GM12878 (cell line): ENCODE data around the gene KRT14. TPM values are rescaled to one million over a fixed set of nuclear protein-coding genes. Genes with fewer than 3 reads are reported as not detected.

Experiments
- ATAC-seq: fragments of 200-7000 bp; cut with Tn5 transposase; 3 replicates; pipeline ENCODE4 v1.9.1; 2020; ENCODE audit warnings: mild to moderate bottlenecking, moderate library complexity
- BruUV-seq: library from RNA; stranded (reverse); fragments of 400-500 nt; replicated peaks from 2 replicates; lab custom pipeline; 2021; lab: Mats Ljungman, UMichigan
- CTCF ChIA-PET: fragments of 300-600 bp; sonication (Branson Sonifier 250); formaldehyde crosslinking; extraction: SDS; loops from one replicate; lab custom pipeline; 2021; ENCODE audit warnings: inconsistent platforms; lab: Yijun Ruan, JAX
- POLR2A ChIA-PET: fragments of 350-600 bp; formaldehyde crosslinking; extraction: SDS; loops from one replicate; lab custom pipeline; 2021; ENCODE audit warnings: inconsistent platforms; lab: Charles Lee
- RAD21 ChIA-PET: fragments of 300-600 bp; sonication (Branson Sonifier 250); formaldehyde crosslinking; loops from one replicate; lab custom pipeline; 2023; ENCODE audit warnings: antibody characterized with exemption; ENCODE audit not compliant: unreplicated experiment; lab: Charles Lee
- SMC1A ChIA-PET: fragments of 300-600 bp; sonication (Branson Sonifier 250); formaldehyde crosslinking; loops from one replicate; lab custom pipeline; 2023; ENCODE audit not compliant: unreplicated experiment, uncharacterized antibody; lab: Charles Lee
- DNase-seq: peaks from one replicate; pipeline ENCODE4 v3.0.0-alpha.2; 2011; ENCODE audit warnings: low read depth, low spot score
- FAIRE-seq: peaks from 3 replicates; lab custom pipeline; 2011; peaks lifted over from hg19 to GRCh38; lab: Jason Lieb, UNC
- H2AFZ ChIP-seq: 2 replicates; pipeline ENCODE4 v1.6.0; 2011; ENCODE audit warnings: low read depth, low read length, control low read depth; ENCODE audit not compliant: control insufficient read depth
- H3K27ac ChIP-seq: 2 replicates; pipeline ENCODE4 v1.5.1; 2011; ENCODE audit warnings: control low read depth; ENCODE audit not compliant: control insufficient read depth, insufficient read depth
- H3K27me3 ChIP-seq, 2 experiments: replicated peaks in 1 of 2; 2 replicates each; pipeline versions ENCODE4 v1.6.0 to v1.6.1; 2011; ENCODE audit warnings: low read length in 1 of 2; ENCODE audit not compliant: control insufficient read depth in 2 of 2, insufficient read depth in 2 of 2
- H3K36me3 ChIP-seq, 2 experiments: 2 replicates each; pipeline ENCODE4 v1.5.1; 2011; ENCODE audit warnings: low read length in 1 of 2; ENCODE audit not compliant: control insufficient read depth in 2 of 2, insufficient read depth in 2 of 2
- H3K4me1 ChIP-seq: 2 replicates; pipeline ENCODE4 v1.6.1; 2011; ENCODE audit warnings: mild to moderate bottlenecking, low read length, moderate library complexity, mixed read lengths; ENCODE audit not compliant: control insufficient read depth, insufficient read depth
- H3K4me2 ChIP-seq: 2 replicates; pipeline ENCODE4 v1.6.0; 2011; ENCODE audit warnings: control low read depth; ENCODE audit not compliant: control insufficient read depth, insufficient read depth
- H3K4me3 ChIP-seq: fragments of 200-600 bp; sonication (generic); 2 replicates; pipeline ENCODE4 v1.5.1; 2016
- H3K79me2 ChIP-seq: 2 replicates; pipeline ENCODE4 v1.6.0; 2011; ENCODE audit warnings: low read length; ENCODE audit not compliant: control insufficient read depth, insufficient read depth
- H3K9ac ChIP-seq: 2 replicates; pipeline ENCODE4 v1.8.0; 2011; ENCODE audit warnings: low read length, control low read depth, mixed read lengths; ENCODE audit not compliant: control insufficient read depth, insufficient read depth
- H3K9me3 ChIP-seq: replicated peaks from 3 replicates; pipeline ENCODE4 v1.5.1; 2011; ENCODE audit warnings: mild to moderate bottlenecking, low read length; ENCODE audit not compliant: control insufficient read depth, insufficient read depth
- H4K20me1 ChIP-seq: 2 replicates; pipeline ENCODE4 v1.6.0; 2011; ENCODE audit not compliant: control insufficient read depth, insufficient read depth
- ASH2L ChIP-seq: fragments of 300-600, 200-600 bp; sonication (generic); IDR thresholded peaks from 2 replicates; pipeline ENCODE4 v1.6.1; 2017; ENCODE audit warnings: low read depth, mild to moderate bottlenecking, borderline replicate concordance
- BMI1 ChIP-seq: fragments of 450-650 bp; IDR thresholded peaks from 2 replicates; pipeline ENCODE4 v1.6.1; 2016; ENCODE audit warnings: mild to moderate bottlenecking, moderate library complexity, borderline replicate concordance
- ELK1 ChIP-seq: IDR thresholded peaks from 2 replicates; pipeline ENCODE4 v1.6.1; 2012; ENCODE audit warnings: low read depth, low read length, improper control_type of control experiment
- IKZF2 ChIP-seq, 2 experiments: fragments of 450-650 bp; IDR thresholded peaks; 2 replicates each; pipeline ENCODE4 v1.6.1; 2017; ENCODE audit warnings: mild to moderate bottlenecking in 2 of 2, moderate library complexity in 2 of 2
- PBX3 ChIP-seq: IDR thresholded peaks from 2 replicates; pipeline ENCODE4 v1.6.1; 2011; ENCODE audit warnings: mild to moderate bottlenecking, low read depth, low read length, moderate library complexity; ENCODE audit not compliant: insufficient replicate concordance
- POLR2AphosphoS2 ChIP-seq: IDR thresholded peaks from 2 replicates; pipeline ENCODE4 v1.6.1; 2011; ENCODE audit warnings: low read depth, mild to moderate bottlenecking, low read length, improper control_type of control experiment, moderate library complexity
- RCOR1 ChIP-seq: conservative IDR thresholded peaks from 2 replicates; pipeline ENCODE4 v1.6.1; 2012; ENCODE audit warnings: low read depth, low read length, improper control_type of control experiment
- ZNF622 ChIP-seq: fragments of 450-650 bp; IDR thresholded peaks from 2 replicates; pipeline ENCODE4 v1.6.1; 2017; ENCODE audit warnings: mild to moderate bottlenecking, inconsistent platforms
- WGBS: methylation state at CpG from one replicate; pipeline ENCODE4 v1.1.6; 2016; ENCODE audit warnings: low lambda C conversion rate; ENCODE audit not compliant: insufficient replicate concordance, insufficient coverage; ENCODE audit errors: missing lambda C conversion rate; 5-methylcytosine and 5-hydroxymethylcytosine counted together
- in situ Hi-C: fragments of 300-500 bp; cut with MboI; formaldehyde crosslinking; loops from 9 replicates; pipeline ENCODE4 v1.14.3; 2018; ENCODE audit warnings: mixed read lengths
- intact Hi-C: fragments of 100-400 bp; cut with micrococcal nuclease; formaldehyde crosslinking; loops from one replicate; pipeline ENCODE4 v1.14.2; 2022; ENCODE audit not compliant: unreplicated experiment
- polyA plus RNA-seq, 11 experiments: library from polyadenylated mRNA; depleted of rRNA in 4 of 11; unstranded in 6 of 11; stranded (reverse) in 5 of 11; fragments of >200 nt; fragmentation: Nextera tagmentation in 4 of 11; fragmentation: Illumina TruSeq in 1 of 11; extraction: Ambion mirVana in 4 of 11; extraction: Trizol in 1 of 11; gene quantifications; 1 replicate in 1 of 11; 2 replicates in 10 of 11; pipeline versions ENCODE4 v1.2.1 to v1.2.3, GENCODE V29; 2011 to 2016; ENCODE audit warnings: inconsistent platforms in 2 of 11, missing spikeins in 2 of 11, low read depth in 1 of 11
- total RNA-seq, 4 experiments: library from RNA; depleted of rRNA in 3 of 4; stranded (reverse); fragments of >200 nt in 3 of 4; fragmentation: Illumina TruSeq in 1 of 4; extraction: Trizol in 1 of 4; gene quantifications; 2 replicates each; pipeline versions ENCODE4 v1.2.1 to v1.2.3, GENCODE V29; 2013 to 2021

KRT14 gene
- total and polyA plus RNA-seq, 10 of the 15 experiments (the other 5 are each of a cell fraction or from before 2014, with no cell fraction given), result 1.5 TPM; not detected in 9

- intact Hi-C loops (loop anchor here (2.0 kb wide), 2 partner anchors 691 to 745 kb away; no protein-coding TSS in a partner anchor), in situ Hi-C loops (loop anchor here (5.0 kb wide), 2 partner anchors 114 to 641 kb away; no protein-coding TSS in a partner anchor)
- Histone ChIP-seq H2AFZ (no peak overlapping the region), H3K36me3 (no peaks in the 10 kb centered on the region), H3K9ac (no peak overlapping the region), H3K9me3 (no peaks in the 10 kb centered on the region; the same call in 2 of the 3 replicates), H3K27ac (no peak overlapping the region), H3K27me3 (no peaks in the 10 kb centered on the region; a peak in 2 of 4 replicates), H3K79me2 (no peaks in the 10 kb centered on the region), H3K4me1 (no peaks in the 10 kb centered on the region), H4K20me1 (no peaks in the 10 kb centered on the region), H3K4me2 (no peak overlapping the region), H3K4me3 (no peak overlapping the region)
- CTCF ChIA-PET, result interaction anchor here (0.6 to 6.3 kb wide), 28 partner anchors 8 to 931 kb away, joined by 3 to 146 read pairs (median 5); no protein-coding TSS in a partner anchor
- ATAC-seq (peak; percentile 19; the same call in 1 of the 3 replicates), FAIRE-seq (no peak), DNase-seq (no peak)
- RAD21 ChIA-PET, result interaction anchor here (1.1 to 3.3 kb wide), 10 partner anchors 10 to 929 kb away, joined by 3 to 32 read pairs (median 4); no protein-coding TSS in a partner anchor
- 31% methylated on average over 23 of the region's 23 CpGs for WGBS
- POLR2A ChIA-PET, result interaction anchor here (0.9 to 1.1 kb wide), 2 partner anchors 115 to 637 kb away, joined by 3 read pairs; no protein-coding TSS in a partner anchor
- BruUV-seq, result no TSS peak
- SMC1A ChIA-PET, result interaction anchor here (0.6 to 5.3 kb wide), 14 partner anchors 13 to 929 kb away, joined by 3 to 34 read pairs (median 4); no protein-coding TSS in a partner anchor
- TF ChIP-seq IKZF2 (IDR thresholded peaks at IDR 0.05) (no peak), RCOR1 (no peak)
Measured at GRCh38 chr17:41547921-41548843, 38.5 kb downstream of the KRT14 start.

- TF ChIP-seq POLR2AphosphoS2, result no peak
- no peak for TF ChIP-seq PBX3
- no peak for TF ChIP-seq ELK1
- TF ChIP-seq BMI1, result no peak
- no peak for TF ChIP-seq ASH2L
- no peak for TF ChIP-seq ZNF622
- BruUV-seq, result no TSS peak
- Histone ChIP-seq H3K4me1 (no peaks in the 10 kb centered on the region), H3K27me3 (no peaks in the 10 kb centered on the region; a peak in 2 of 4 replicates), H3K79me2 (no peaks in the 10 kb centered on the region), H3K4me2 (no peak overlapping the region), H3K9me3 (no peaks in the 10 kb centered on the region; the same call in 2 of the 3 replicates), H2AFZ (no peak overlapping the region), H4K20me1 (no peaks in the 10 kb centered on the region), H3K4me3 (no peak overlapping the region), H3K27ac (no peak overlapping the region), H3K9ac (no peak overlapping the region), H3K36me3 (no peaks in the 10 kb centered on the region)
- intact Hi-C loops, result no loop called here
- ChIA-PET CTCF (interaction anchor here (0.6 to 6.3 kb wide), 5 partner anchors 15 to 508 kb away, joined by 3 to 146 read pairs (median 8); no protein-coding TSS in a partner anchor), RAD21 (interaction anchor here (1.2 kb wide), 1 partner anchor 149 kb away, joined by 3 read pairs; no protein-coding TSS in a partner anchor), POLR2A (interaction anchor here (0.9 kb wide), 1 partner anchor 116 kb away, joined by 3 read pairs; no protein-coding TSS in a partner anchor), SMC1A (interaction anchor here (5.3 kb wide), 1 partner anchor 116 kb away, joined by 34 read pairs; no protein-coding TSS in a partner anchor)
- ATAC-seq (no peak), FAIRE-seq (no peak), DNase-seq (no peak)
- in situ Hi-C loops, result loop anchor here (5.0 kb wide), 2 partner anchors 115 to 640 kb away; no protein-coding TSS in a partner anchor
- WGBS, result 13% methylated on average over 8 of the region's 9 CpGs
Measured at GRCh38 chr17:41547378-41547841, 39.3 kb downstream of the KRT14 start.
